K562 (cell line): Measurements from ENCODE around the gene TMEM184A. TPM values are rescaled to one million over a fixed set of nuclear protein-coding genes. Genes with fewer than 3 reads are reported as not detected.

Experiments used
- ATAC-seq: fragments of 200-7000 bp; cut with Tn5 transposase; 3 replicates; pipeline ENCODE4 v1.9.1; 2020; ENCODE audit warnings: moderate library complexity
- BruUV-seq: library from RNA; stranded (reverse); fragments of 400-500 nt; replicated peaks from 2 replicates; lab custom pipeline; 2021; lab: Mats Ljungman, UMichigan
- CTCF ChIA-PET: fragments of 300-600 bp; formaldehyde crosslinking; extraction: SDS; loops from one replicate; lab custom pipeline; 2021; ENCODE audit warnings: low intra/inter-chr PET ratio; lab: Yijun Ruan, JAX
- POLR2A ChIA-PET: fragments of 300-600, 350-650 bp; sonication (Branson Sonifier 250); formaldehyde crosslinking; extraction: SDS; loops from one replicate; lab custom pipeline; 2021; ENCODE audit warnings: antibody characterized with exemption, inconsistent platforms; lab: Yijun Ruan, JAX
- DNase-seq, 4 experiments: peaks; one replicate each; pipeline versions ENCODE4 v3.0.0 to v3.0.0-alpha.2; 2011 to 2018; ENCODE audit warnings: low spot score in 3 of 4, mixed read lengths in 3 of 4; ENCODE audit errors: extremely low read depth in 1 of 4
- FAIRE-seq: peaks from 2 replicates; lab custom pipeline; 2011; peaks lifted over from hg19 to GRCh38; lab: Jason Lieb, UNC
- H2AFZ ChIP-seq: 2 replicates; pipeline ENCODE4 v1.6.0; 2011; ENCODE audit warnings: low read depth, low read length, control low read depth, inconsistent platforms
- H3K27ac ChIP-seq: fragments of 200-600 bp; 3 replicates; pipeline ENCODE4 v1.8.0; 2011; ENCODE audit warnings: low read depth, mild to moderate bottlenecking, control low read depth, inconsistent platforms, low read length, moderate library complexity, mixed read lengths; ENCODE audit errors: extremely low read depth
- H3K27me3 ChIP-seq, 2 experiments: fragments of 300-600 bp in 1 of 2; 2 replicates in 1 of 2; 3 replicates in 1 of 2; pipeline versions ENCODE4 v1.6.0 to v1.8.0; 2011; ENCODE audit warnings: inconsistent platforms in 2 of 2, low read length in 2 of 2, mild to moderate bottlenecking in 1 of 2, mixed read lengths in 1 of 2, moderate library complexity in 1 of 2; ENCODE audit not compliant: control insufficient read depth in 2 of 2, insufficient read depth in 2 of 2
- H3K36me3 ChIP-seq: fragments of 300-600 bp; 3 replicates; pipeline ENCODE4 v1.8.0; 2011; ENCODE audit warnings: mild to moderate bottlenecking, low read length, inconsistent platforms; ENCODE audit not compliant: control insufficient read depth, insufficient read depth
- H3K4me1 ChIP-seq, 2 experiments: fragments of 200-600 bp in 1 of 2; replicated peaks in 1 of 2; 2 replicates in 1 of 2; 3 replicates in 1 of 2; pipeline versions ENCODE4 v1.5.1 to v1.8.0; 2011; ENCODE audit warnings: inconsistent platforms in 2 of 2, low read length in 2 of 2, mild to moderate bottlenecking in 1 of 2, mixed read lengths in 1 of 2, moderate library complexity in 1 of 2; ENCODE audit not compliant: control insufficient read depth in 2 of 2, insufficient read depth in 2 of 2
- H3K4me2 ChIP-seq: 2 replicates; pipeline ENCODE4 v1.6.1; 2011; ENCODE audit warnings: low read length, control low read depth, inconsistent platforms, mixed read lengths; ENCODE audit not compliant: insufficient read depth
- H3K4me3 ChIP-seq: fragments of 200-600 bp; sonication (generic), shearing (Covaris generic); 2 replicates; pipeline ENCODE4 v1.5.1; 2016; ENCODE audit warnings: control low read depth, inconsistent platforms
- H3K79me2 ChIP-seq: fragments of 200-600 bp; 3 replicates; pipeline ENCODE4 v1.8.0; 2011; ENCODE audit warnings: low read length, inconsistent platforms; ENCODE audit not compliant: control insufficient read depth, insufficient read depth
- H3K9ac ChIP-seq, 2 experiments: 2 replicates each; pipeline versions ENCODE4 v1.6.0 to v1.6.1; 2011; ENCODE audit warnings: low read depth in 2 of 2, low read length in 2 of 2, control low read depth in 1 of 2, inconsistent platforms in 1 of 2, mild to moderate bottlenecking in 1 of 2, mixed read lengths in 1 of 2; ENCODE audit not compliant: insufficient read depth in 1 of 2
- H3K9me1 ChIP-seq: one replicate; pipeline ENCODE4 v1.6.0; 2011; ENCODE audit warnings: inconsistent platforms, mild to moderate bottlenecking, low read length, moderate library complexity; ENCODE audit not compliant: control insufficient read depth, insufficient read depth
- H3K9me3 ChIP-seq: replicated peaks from 2 replicates; pipeline ENCODE4 v1.5.1; 2011; ENCODE audit warnings: low read depth, low read length, inconsistent platforms; ENCODE audit not compliant: control insufficient read depth, insufficient read depth
- H4K20me1 ChIP-seq: replicated peaks from 2 replicates; pipeline ENCODE4 v1.6.1; 2011; ENCODE audit warnings: low read length, inconsistent platforms, mixed read lengths; ENCODE audit not compliant: control insufficient read depth, insufficient read depth
- ARID1B ChIP-seq: fragments of 450-650 bp; IDR thresholded peaks from 2 replicates; pipeline ENCODE4 v1.6.1; 2016; ENCODE audit warnings: antibody characterized with exemption, mild to moderate bottlenecking, inconsistent platforms
- BDP1 ChIP-seq: IDR thresholded peaks from 3 replicates; pipeline ENCODE4 v1.6.1; 2011; ENCODE audit not compliant: insufficient read length, insufficient read depth
- HDAC3 ChIP-seq: fragments of 450-650 bp; IDR thresholded peaks from 2 replicates; pipeline ENCODE4 v1.6.1; 2018; ENCODE audit warnings: borderline replicate concordance, mild to moderate bottlenecking, moderate library complexity; ENCODE audit not compliant: partially characterized antibody
- HNRNPH1 ChIP-seq: fragments of 200-400 bp; formaldehyde crosslinking; optimal IDR thresholded peaks from 2 replicates; pipeline ENCODE3; 2017; ENCODE audit warnings: low read depth, mild to moderate bottlenecking, low read length, moderate library complexity
- MECOM ChIP-seq: fragments of 250-450 bp; sonication (Bioruptor Pico); IDR thresholded peaks from 2 replicates; pipeline ENCODE4 v1.8.0; 2022; ENCODE audit warnings: inconsistent platforms
- RFX5 ChIP-seq: IDR thresholded peaks from 2 replicates; pipeline ENCODE4 v1.6.1; 2011; ENCODE audit warnings: low read depth, mild to moderate bottlenecking, improper control_type of control experiment, low read length
- SIX5 ChIP-seq, 2 experiments: IDR thresholded peaks; 2 replicates each; pipeline ENCODE4 v1.6.1; 2011; ENCODE audit warnings: low read length in 2 of 2, borderline replicate concordance in 1 of 2, low read depth in 1 of 2, mild to moderate bottlenecking in 1 of 2, moderate library complexity in 1 of 2; ENCODE audit not compliant: insufficient read depth in 1 of 2
- ZNF217 ChIP-seq: sonication (generic); formaldehyde crosslinking; IDR thresholded peaks from 2 replicates; pipeline ENCODE4 v1.8.0; 2022; ENCODE audit warnings: mild to moderate bottlenecking, missing genetic modification reagents
- ZNF239 ChIP-seq: fragments of 250-450 bp; sonication (Bioruptor Pico); IDR thresholded peaks from 2 replicates; pipeline ENCODE4 v1.4.0; 2020; ENCODE audit warnings: mild to moderate bottlenecking
- ZNF707 ChIP-seq: fragments of 250-450 bp; sonication (Bioruptor Pico); conservative IDR thresholded peaks from 2 replicates; pipeline ENCODE4 v1.8.0; 2022; ENCODE audit warnings: inconsistent platforms, mild to moderate bottlenecking, moderate library complexity
- WGBS: fragments of 100-300 bp; shearing (Covaris generic); methylation state at CpG from one replicate; pipeline ENCODE4 v1.1.6; 2016; ENCODE audit warnings: low coverage, mixed read lengths; ENCODE audit not compliant: insufficient coverage; ENCODE audit errors: missing lambda C conversion rate; 5-methylcytosine and 5-hydroxymethylcytosine counted together
- in situ Hi-C: fragments of 300-500 bp; cut with MboI; formaldehyde crosslinking; loops from 4 replicates; pipeline ENCODE4 v1.15.0; 2018; ENCODE audit warnings: inconsistent platforms, mixed read lengths
- intact Hi-C: fragments of 100-400 bp; cut with micrococcal nuclease; formaldehyde crosslinking; loops from 2 replicates; pipeline ENCODE4 v1.14.2; 2022
- polyA plus RNA-seq, 8 experiments: library from polyadenylated mRNA; depleted of rRNA in 4 of 8; stranded (reverse) in 5 of 8; unstranded in 3 of 8; fragments of >200 nt; fragmentation: Nextera tagmentation in 2 of 8; fragmentation: Illumina TruSeq in 1 of 8; extraction: Ambion mirVana in 2 of 8; extraction: Trizol in 1 of 8; gene quantifications; 2 replicates each; pipeline versions ENCODE4 v1.2.1 to v1.2.3, GENCODE V29; 2011 to 2014; ENCODE audit warnings: inconsistent platforms in 1 of 8, missing spikeins in 1 of 8
- total RNA-seq, 7 experiments: library from RNA; depleted of rRNA in 6 of 7; stranded (reverse); fragments of >200 nt in 6 of 7; fragmentation: Illumina TruSeq in 2 of 7; extraction: Trizol in 2 of 7; gene quantifications; 2 replicates each; pipeline versions ENCODE4 v1.2.1 to v1.2.3, GENCODE V29; 2011 to 2021; ENCODE audit warnings: low replicate concordance in 1 of 7
- TF ChIP-seq, protein P1 (sequence below): IDR thresholded peaks from 3 replicates; pipeline ENCODE4 v1.6.1; 2011; ENCODE audit warnings: borderline replicate concordance, mild to moderate bottlenecking; ENCODE audit not compliant: insufficient read length, insufficient read depth
- TF ChIP-seq, protein P2 (sequence below): fragments of 450-650 bp; formaldehyde crosslinking; IDR thresholded peaks from 2 replicates; pipeline ENCODE4 v1.4.0; 2020; ENCODE audit warnings: mild to moderate bottlenecking, moderate library complexity
- TF ChIP-seq, protein P3 (sequence below): fragments of 250-450 bp; sonication (Bioruptor Pico); IDR thresholded peaks from 2 replicates; pipeline ENCODE4 v1.9.0; 2021; ENCODE audit warnings: mild to moderate bottlenecking, inconsistent platforms

Gene TMEM184A
- total and polyA plus RNA-seq, 9 of the 15 experiments (the other 6 are each of a cell fraction or from before 2014, with no cell fraction given): 0.10 to 0.18 (median 0.11) TPM; not detected in 6

DNA sequence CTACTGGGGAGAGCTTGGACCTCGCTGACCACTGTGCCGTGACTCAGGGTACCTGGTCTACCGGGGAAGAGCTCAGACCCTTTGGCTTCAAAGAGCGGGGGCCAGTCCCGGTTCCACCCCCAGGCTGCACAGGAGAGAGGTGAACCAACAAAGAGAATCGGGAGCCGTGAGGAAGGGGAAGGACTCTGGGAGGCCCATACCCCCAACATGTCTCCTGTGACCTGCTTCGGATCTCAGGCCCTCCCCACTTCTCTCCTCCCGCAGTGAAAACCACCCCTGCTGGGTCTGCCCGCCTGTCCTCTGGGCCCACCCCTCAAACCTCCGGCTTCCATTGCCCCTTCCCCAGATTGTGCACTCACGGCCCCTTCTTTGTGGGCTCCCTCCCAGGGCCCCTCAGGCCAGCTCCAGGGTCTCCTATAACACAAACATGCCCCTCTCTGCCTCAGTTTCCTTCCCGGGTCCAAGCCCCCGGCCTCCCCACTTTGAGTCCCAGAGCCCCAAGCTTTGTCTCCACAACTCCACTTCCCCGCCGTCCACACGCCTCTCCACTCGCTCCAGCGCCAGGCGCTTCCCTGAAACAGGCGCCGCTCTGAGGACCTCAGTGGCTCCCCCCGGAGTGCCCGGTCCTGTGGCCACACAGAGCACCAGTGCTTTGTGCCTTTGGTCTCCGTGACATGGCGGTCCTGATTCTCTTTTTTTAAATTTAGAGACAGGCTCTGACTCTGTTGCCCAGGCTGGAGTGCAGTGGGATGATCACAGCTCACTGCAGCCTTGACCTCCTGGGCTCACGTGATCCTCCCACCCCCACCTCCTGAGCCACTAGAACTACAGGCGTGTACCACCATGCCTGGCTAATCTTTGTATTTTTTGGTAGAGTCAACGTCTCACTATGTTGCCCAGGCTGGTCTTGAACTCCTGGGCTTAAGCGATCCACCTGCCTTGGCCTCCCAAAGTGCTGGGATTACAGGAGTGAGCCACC is 44.3 kb downstream of the TMEM184A start:
- POLR2A ChIA-PET: interaction anchor here (0.6 kb wide), 1 partner anchor 1307 kb away, joined by 3 read pairs; no protein-coding TSS in a partner anchor
- TF ChIP-seq BDP1 (no peak), ZNF707 (no peak), ZNF239 (no peak), SIX5 (IDR thresholded peaks at IDR 0.05; ENCODE audit: borderline replicate concordance in 1 of 2, insufficient read depth in 1 of 2, low read depth in 1 of 2, low read length in 2 of 2) (no peak), ARID1B (no peak), MECOM (CRISPR knock-in tag) (no peak), HDAC3 (no peak), ZNF217 (CRISPR knock-in tag) (no peak), RFX5 (no peak), HNRNPH1 (no peak)
- TF ChIP-seq, protein P1, sequence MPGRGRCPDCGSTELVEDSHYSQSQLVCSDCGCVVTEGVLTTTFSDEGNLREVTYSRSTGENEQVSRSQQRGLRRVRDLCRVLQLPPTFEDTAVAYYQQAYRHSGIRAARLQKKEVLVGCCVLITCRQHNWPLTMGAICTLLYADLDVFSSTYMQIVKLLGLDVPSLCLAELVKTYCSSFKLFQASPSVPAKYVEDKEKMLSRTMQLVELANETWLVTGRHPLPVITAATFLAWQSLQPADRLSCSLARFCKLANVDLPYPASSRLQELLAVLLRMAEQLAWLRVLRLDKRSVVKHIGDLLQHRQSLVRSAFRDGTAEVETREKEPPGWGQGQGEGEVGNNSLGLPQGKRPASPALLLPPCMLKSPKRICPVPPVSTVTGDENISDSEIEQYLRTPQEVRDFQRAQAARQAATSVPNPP: no peak
- TF ChIP-seq, protein P2, sequence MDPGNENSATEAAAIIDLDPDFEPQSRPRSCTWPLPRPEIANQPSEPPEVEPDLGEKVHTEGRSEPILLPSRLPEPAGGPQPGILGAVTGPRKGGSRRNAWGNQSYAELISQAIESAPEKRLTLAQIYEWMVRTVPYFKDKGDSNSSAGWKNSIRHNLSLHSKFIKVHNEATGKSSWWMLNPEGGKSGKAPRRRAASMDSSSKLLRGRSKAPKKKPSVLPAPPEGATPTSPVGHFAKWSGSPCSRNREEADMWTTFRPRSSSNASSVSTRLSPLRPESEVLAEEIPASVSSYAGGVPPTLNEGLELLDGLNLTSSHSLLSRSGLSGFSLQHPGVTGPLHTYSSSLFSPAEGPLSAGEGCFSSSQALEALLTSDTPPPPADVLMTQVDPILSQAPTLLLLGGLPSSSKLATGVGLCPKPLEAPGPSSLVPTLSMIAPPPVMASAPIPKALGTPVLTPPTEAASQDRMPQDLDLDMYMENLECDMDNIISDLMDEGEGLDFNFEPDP: no peak
- TF ChIP-seq, protein P3, sequence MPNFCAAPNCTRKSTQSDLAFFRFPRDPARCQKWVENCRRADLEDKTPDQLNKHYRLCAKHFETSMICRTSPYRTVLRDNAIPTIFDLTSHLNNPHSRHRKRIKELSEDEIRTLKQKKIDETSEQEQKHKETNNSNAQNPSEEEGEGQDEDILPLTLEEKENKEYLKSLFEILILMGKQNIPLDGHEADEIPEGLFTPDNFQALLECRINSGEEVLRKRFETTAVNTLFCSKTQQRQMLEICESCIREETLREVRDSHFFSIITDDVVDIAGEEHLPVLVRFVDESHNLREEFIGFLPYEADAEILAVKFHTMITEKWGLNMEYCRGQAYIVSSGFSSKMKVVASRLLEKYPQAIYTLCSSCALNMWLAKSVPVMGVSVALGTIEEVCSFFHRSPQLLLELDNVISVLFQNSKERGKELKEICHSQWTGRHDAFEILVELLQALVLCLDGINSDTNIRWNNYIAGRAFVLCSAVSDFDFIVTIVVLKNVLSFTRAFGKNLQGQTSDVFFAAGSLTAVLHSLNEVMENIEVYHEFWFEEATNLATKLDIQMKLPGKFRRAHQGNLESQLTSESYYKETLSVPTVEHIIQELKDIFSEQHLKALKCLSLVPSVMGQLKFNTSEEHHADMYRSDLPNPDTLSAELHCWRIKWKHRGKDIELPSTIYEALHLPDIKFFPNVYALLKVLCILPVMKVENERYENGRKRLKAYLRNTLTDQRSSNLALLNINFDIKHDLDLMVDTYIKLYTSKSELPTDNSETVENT (CRISPR knock-in tag): no peak

More for the DNA sequence above, 44.3 kb downstream of the TMEM184A start:
- DNase-seq (no peak), ATAC-seq (no peak), FAIRE-seq (no peak)
- no peak overlapping the region for H3K4me3 ChIP-seq
- BruUV-seq: no TSS peak
- intact Hi-C loops (no loop called here), in situ Hi-C loops (no loop called here)
- no peaks in the 10 kb centered on the region for H3K36me3 ChIP-seq
- no peak overlapping the region for H3K27ac ChIP-seq
- WGBS: 66% methylated on average over 26 of the region's 30 CpGs
- H2AFZ ChIP-seq: no peak overlapping the region
- H3K4me2 ChIP-seq: no peak overlapping the region
- H3K79me2 ChIP-seq: no peaks in the 10 kb centered on the region
- no peaks in the 10 kb centered on the region for H3K9me3 ChIP-seq
- peaks cover 0 to 6% of the 10 kb centered on the region in 2 experiments; a peak in 2 of 5 replicates for H3K27me3 ChIP-seq
- H4K20me1 ChIP-seq: no peaks in the 10 kb centered on the region
- CTCF ChIA-PET: no interaction called here
- H3K9me1 ChIP-seq: no peaks in the 10 kb centered on the region
- H3K4me1 ChIP-seq: peaks cover 17 to 64% of the 10 kb centered on the region in 2 experiments
- peak overlapping the region in 1 of 2 experiments; percentile 58; a peak in 2 of 4 replicates for H3K9ac ChIP-seq
